Urothelium cell line (cell line): Measurements from ENCODE around the gene ZNF805.
"Not testable (repeated sequence)": the region's sequence is repeated elsewhere in the genome, so short reads cannot be mapped to it uniquely, and the experiment has no call there.

Experiments
- DNase-seq: peaks from one replicate; pipeline ENCODE4 v3.0.0; 2011; ENCODE audit warnings: low spot score, mixed read lengths
- FAIRE-seq: peaks from 2 replicates; lab custom pipeline; 2011; peaks lifted over from hg19 to GRCh38; lab: Jason Lieb, UNC

The ZNF805 gene

GRCh38 chr19:57240311-57241090 is at the start of gene ZNF805:
Gene ZNF805, plus strand, starts transcription at chr19:57240632. Its CDS starts 260 bp downstream, at chr19:57240892.
- DNase-seq (peak; percentile 96), FAIRE-seq (peak; percentile 58)

- no peak for FAIRE-seq
- peak; percentile 89 for DNase-seq
Measured at GRCh38 chr19:57191141-57192076, 49.0 kb upstream of the ZNF805 start, which contains the start of gene ZNF264. Gene ZNF264, plus strand, starts transcription at chr19:57191500. Its CDS starts 414 bp downstream, at chr19:57191914.

DNA sequence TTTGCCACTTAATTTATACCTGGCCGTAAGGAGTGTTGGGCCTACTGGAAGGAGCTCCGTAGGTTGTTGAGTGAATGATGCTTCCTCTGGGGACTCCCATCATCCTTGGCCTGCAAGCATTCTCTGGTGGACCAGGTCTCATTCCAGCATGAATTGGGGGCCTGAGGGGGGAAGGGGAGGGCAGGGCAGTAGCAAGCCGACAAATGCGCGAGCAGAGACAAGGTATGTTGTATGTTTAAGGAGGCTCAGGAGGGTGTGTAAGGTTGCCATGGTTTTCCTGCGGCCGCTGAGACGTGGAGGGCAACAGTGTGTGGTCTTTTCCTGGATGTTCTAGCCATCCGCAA is 48.4 kb upstream of the ZNF805 start:
- FAIRE-seq, result no peak
- no peak for DNase-seq

- DNase-seq, result no peak
- FAIRE-seq, result no peak
Measured at GRCh38 chr19:57192993-57193392, 47.4 kb upstream of the ZNF805 start.

DNA sequence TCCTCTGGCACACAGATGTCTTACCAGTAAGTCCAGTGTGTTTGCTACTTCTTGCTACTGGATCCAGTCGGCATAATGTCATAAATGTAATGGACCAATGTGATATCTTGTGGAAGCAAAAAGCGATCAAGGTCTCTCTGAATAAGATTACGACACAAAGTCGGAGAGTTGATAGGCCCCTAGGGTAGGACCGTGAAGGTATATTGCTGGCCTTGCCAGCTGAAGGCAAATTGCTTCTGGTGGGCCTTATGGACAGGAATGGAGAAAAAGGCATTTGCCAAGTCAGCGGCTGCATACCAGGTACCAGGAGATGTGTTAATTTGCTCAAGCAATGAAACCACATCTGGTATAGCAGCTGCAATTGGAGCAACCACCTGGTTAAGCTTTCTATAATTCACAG is 42.6 kb upstream of the ZNF805 start:
- not testable (repeated sequence) for FAIRE-seq, DNase-seq

DNA sequence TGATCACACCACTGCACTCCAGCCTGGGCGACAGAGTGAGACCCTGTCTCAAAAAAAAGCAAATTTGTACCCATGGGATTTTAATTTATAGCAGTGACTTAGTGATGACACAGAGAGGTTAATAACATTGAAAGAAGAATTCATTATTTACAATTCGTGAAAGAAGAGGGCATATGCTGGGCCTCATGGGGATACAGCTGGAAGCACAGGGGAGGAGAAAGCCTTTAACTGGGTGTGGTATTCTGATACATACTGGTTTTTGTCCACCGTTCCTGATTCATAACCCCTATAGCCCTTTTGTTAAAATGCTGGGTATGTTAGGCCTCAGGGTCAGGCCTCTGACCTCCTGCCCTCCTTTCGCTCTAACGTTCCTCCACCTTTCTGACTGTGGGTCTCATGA is 38.3 kb upstream of the ZNF805 start:
- FAIRE-seq (no peak), DNase-seq (no peak)

GRCh38 chr19:57210381-57210780 is 30.1 kb upstream of the ZNF805 start:
- DNase-seq (no peak), FAIRE-seq (no peak)

DNA sequence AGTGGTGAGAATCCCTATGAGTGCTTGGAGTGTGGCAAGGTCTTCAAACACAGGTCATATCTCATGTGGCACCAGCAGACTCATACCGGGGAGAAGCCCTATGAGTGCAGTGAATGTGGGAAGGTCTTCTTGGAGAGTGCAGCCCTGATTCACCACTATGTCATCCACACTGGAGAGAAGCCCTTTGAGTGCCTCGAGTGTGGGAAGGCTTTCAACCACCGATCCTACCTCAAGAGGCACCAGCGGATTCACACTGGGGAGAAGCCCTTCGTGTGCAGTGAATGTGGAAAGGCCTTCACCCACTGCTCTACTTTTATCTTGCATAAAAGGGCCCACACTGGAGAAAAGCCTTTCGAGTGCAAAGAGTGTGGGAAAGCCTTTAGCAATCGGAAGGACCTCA is 28.3 kb upstream of the ZNF805 start:
- DNase-seq (no peak), FAIRE-seq (no peak)

- FAIRE-seq (no peak), DNase-seq (no peak)
Measured at GRCh38 chr19:57227502-57227901, 12.9 kb upstream of the ZNF805 start.

- FAIRE-seq, result no peak
- DNase-seq, result no peak
Measured at GRCh38 chr19:57231686-57232085, 8.7 kb upstream of the ZNF805 start.

GRCh38 chr19:57233207-57233606 is 7.2 kb upstream of the ZNF805 start:
- no peak for DNase-seq
- FAIRE-seq, result no peak

GRCh38 chr19:57239982-57240310 is 486 bp upstream of the ZNF805 start:
- DNase-seq (no peak), FAIRE-seq (no peak)

DNA sequence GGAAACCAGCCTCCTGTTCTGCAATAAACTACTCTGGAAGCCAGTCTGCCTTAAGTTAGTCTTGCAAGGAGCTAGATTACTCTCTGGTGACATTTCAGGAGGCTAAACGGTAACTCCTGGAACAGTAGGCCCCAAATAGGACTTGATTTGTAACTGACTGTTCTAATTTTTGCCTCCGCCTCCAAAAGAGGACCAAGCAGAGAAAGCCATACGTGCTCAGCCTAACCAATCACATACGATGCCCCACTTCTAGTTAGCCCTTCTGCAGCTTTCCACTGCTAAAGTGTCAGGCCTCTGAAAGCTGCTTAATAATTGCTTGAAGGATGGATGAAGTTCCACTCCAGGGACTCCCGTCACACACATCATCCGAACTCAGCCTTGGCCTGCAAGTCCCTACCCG is 744 bp downstream of the ZNF805 start:
- FAIRE-seq, result no peak
- no peak for DNase-seq

DNA sequence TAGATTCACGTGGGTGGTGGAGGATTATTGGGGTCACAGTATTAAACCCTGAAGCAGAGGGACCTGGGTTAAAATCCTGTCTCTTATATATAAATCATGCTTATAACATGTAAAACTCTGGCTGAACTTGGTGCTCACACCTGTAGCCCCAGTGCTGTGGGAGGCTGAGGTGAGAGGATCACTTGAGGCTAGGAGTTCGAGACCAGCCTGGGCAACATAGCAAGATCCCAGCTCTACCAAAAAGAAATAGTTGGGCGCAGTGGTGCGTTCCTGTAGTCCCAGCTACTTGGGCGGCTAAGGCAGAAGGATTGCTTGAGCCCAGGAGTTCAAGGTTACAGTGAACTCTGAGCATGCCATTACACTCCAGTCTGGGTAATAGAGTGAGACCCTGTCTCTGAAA is 2.4 kb downstream of the ZNF805 start:
- FAIRE-seq, result no peak
- DNase-seq, result no peak

GRCh38 chr19:57244513-57244912 is 4.1 kb downstream of the ZNF805 start:
- no peak for DNase-seq
- FAIRE-seq, result no peak

DNA sequence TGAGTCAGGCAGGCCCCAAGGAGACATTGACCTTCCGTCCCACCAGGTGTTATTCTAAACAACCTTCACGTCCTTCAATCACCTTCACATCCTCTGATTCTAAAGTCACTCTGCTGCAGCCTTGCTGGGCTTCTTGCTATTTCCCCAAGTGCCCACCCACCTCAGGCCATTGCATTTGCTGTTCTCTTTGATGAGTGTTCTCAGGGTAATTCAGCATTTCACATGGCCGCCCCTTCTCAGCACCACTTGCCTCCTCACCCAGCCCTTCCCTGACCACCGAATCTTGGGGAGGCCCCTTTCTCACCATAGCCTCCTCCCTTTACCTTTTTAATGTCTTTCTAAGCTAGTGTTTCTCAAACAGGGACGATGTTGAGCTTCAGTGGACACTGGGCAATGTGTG is 4.6 kb downstream of the ZNF805 start:
- FAIRE-seq, result no peak
- DNase-seq, result no peak

- no peak for FAIRE-seq
- no peak for DNase-seq
Measured at GRCh38 chr19:57245959-57246358, 5.5 kb downstream of the ZNF805 start.

GRCh38 chr19:57248646-57249045 is 8.2 kb downstream of the ZNF805 start:
- FAIRE-seq (no peak), DNase-seq (no peak)

DNA sequence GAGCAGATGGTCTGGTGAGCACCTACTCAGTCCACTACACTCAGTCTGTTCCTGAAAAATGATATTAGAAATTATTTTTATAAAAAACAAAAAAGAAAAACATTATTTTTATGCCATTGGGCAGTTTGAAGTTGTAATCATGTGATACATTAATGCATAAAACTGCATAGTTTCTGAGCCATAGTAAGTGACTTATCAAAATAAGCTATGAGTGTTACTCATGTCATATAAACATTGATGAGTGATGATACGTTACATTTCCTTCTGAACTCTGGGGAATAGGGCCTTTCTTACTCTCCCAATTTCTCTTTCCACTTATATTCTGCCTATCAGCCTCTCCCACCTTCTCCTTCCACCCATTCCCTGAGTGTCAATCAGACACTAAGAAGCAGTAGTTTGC is 8.9 kb downstream of the ZNF805 start:
- FAIRE-seq, result no peak
- no peak for DNase-seq

DNA sequence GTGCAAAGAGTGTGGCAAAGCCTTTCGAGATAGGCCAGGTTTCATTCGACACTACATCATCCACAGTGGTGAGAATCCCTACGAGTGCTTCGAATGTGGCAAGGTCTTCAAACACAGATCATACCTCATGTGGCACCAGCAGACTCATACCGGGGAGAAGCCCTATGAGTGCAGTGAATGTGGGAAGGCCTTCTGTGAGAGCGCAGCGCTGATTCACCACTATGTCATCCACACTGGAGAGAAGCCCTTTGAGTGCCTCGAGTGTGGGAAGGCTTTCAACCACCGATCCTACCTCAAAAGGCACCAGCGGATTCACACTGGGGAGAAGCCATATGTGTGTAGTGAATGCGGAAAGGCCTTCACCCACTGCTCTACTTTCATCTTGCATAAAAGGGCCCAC is 13.3 kb downstream of the ZNF805 start:
- FAIRE-seq, DNase-seq: not testable (repeated sequence)

GRCh38 chr19:57262044-57262443 is 21.6 kb downstream of the ZNF805 start:
- DNase-seq (no peak), FAIRE-seq (no peak)

GRCh38 chr19:57263244-57263741 is 22.9 kb downstream of the ZNF805 start:
- DNase-seq, result no peak
- no peak for FAIRE-seq
